CD4-positive, CD25-positive, alpha-beta regulatory T cell (primary cell): Measurements from ENCODE around the gene UBE2I. TPM values are rescaled to one million over a fixed set of nuclear protein-coding genes. Genes with fewer than 3 reads are reported as not detected.

Source experiments
- ATAC-seq, 2 donors: fragments of 150-1000 bp; cut with Tn5 transposase; one replicate each; pipeline ENCODE4 v1.10.0; 2021; ENCODE audit warnings: low read depth in 2 of 2, moderate number of reproducible peaks in 2 of 2, moderate library complexity in 1 of 2
- DNase-seq, 3 donors: peaks; one replicate each; pipeline versions ENCODE4 v3.0.0 to v3.0.0-alpha.2; 2012 to 2022; ENCODE audit warnings: mixed read lengths in 1 of 3
- H3K27ac ChIP-seq: one replicate; pipeline ENCODE4 v1.7.0; 2013; ENCODE audit warnings: mild to moderate bottlenecking, low read length; ENCODE audit not compliant: insufficient read depth, poor library complexity, severe bottlenecking
- H3K27me3 ChIP-seq: one replicate; pipeline ENCODE4 v1.7.0; 2013; ENCODE audit warnings: low read length; ENCODE audit not compliant: control insufficient read depth, insufficient read depth
- H3K36me3 ChIP-seq: one replicate; pipeline ENCODE4 v1.7.0; 2013; ENCODE audit warnings: mild to moderate bottlenecking, low read length, moderate library complexity; ENCODE audit not compliant: control insufficient read depth, insufficient read depth
- H3K4me1 ChIP-seq: 2 replicates; pipeline ENCODE4 v1.7.0; 2013; ENCODE audit warnings: mild to moderate bottlenecking, low read length; ENCODE audit not compliant: insufficient read depth, control insufficient read depth, poor library complexity, severe bottlenecking
- H3K4me3 ChIP-seq: one replicate; pipeline ENCODE4 v1.7.0; 2013; ENCODE audit warnings: low read depth, mild to moderate bottlenecking, low read length, moderate library complexity
- H3K9me3 ChIP-seq, 2 experiments: 1 replicate in 1 of 2; 2 replicates in 1 of 2; pipeline ENCODE4 v1.7.0; 2013; ENCODE audit warnings: low read length in 2 of 2, mild to moderate bottlenecking in 1 of 2, moderate library complexity in 1 of 2; ENCODE audit not compliant: control insufficient read depth in 2 of 2
- H3K27ac Mint-ChIP-seq, 3 donors: one replicate each; pipeline ENCODE4 v1.8.0; 2020 to 2022; ENCODE audit warnings: mild to moderate bottlenecking in 3 of 3, mixed read lengths in 3 of 3, moderate library complexity in 2 of 3
- H3K27me3 Mint-ChIP-seq: one replicate; pipeline ENCODE4 v1.8.0; 2022; ENCODE audit warnings: mild to moderate bottlenecking, mixed read lengths
- H3K36me3 Mint-ChIP-seq: one replicate; pipeline ENCODE4 v1.8.0; 2020; ENCODE audit warnings: mixed read lengths
- H3K4me1 Mint-ChIP-seq, 4 donors: one replicate each; pipeline ENCODE4 v1.8.0; 2020 to 2022; ENCODE audit warnings: mixed read lengths in 4 of 4, mild to moderate bottlenecking in 1 of 4
- H3K4me3 Mint-ChIP-seq, 4 donors: one replicate each; pipeline ENCODE4 v1.8.0; 2020 to 2022; ENCODE audit warnings: mild to moderate bottlenecking in 4 of 4, mixed read lengths in 4 of 4, moderate library complexity in 3 of 4
- H3K9me3 Mint-ChIP-seq, 7 donors: one replicate each; pipeline ENCODE4 v1.8.0; 2020 to 2022; ENCODE audit warnings: mixed read lengths in 7 of 7, mild to moderate bottlenecking in 3 of 7, moderate library complexity in 2 of 7
- polyA plus RNA-seq, 4 donors: library from polyadenylated mRNA; unstranded; fragments of 300-500 nt; fragmentation: Illumina TruSeq; gene quantifications; one replicate each; pipeline ENCODE4 v1.2.3, GENCODE V29; 2021
- total RNA-seq: library from RNA; stranded (reverse); gene quantifications from one replicate; pipeline ENCODE4 v1.2.3, GENCODE V29; 2022

UBE2I gene
- total and polyA plus RNA-seq, 5 donors from 2014 or later, result 75.5 to 205 (median 95.6) TPM

GRCh38 chr16:1273816-1274215 lies 35.6 kb upstream of the UBE2I start:
- H3K27ac Mint-ChIP-seq, result no peak overlapping the region
- no peaks in the 10 kb centered on the region for H3K36me3 Mint-ChIP-seq
- H3K4me3 Mint-ChIP-seq, result no peak overlapping the region
- peaks cover 0 to 2% (median 0%) of the 10 kb centered on the region in 4 donors for H3K4me1 Mint-ChIP-seq
- H3K27ac ChIP-seq, result no peak overlapping the region
- ATAC-seq, result no peak
- H3K9me3 ChIP-seq, result no peaks in the 10 kb centered on the region
- peaks cover 13% of the 10 kb centered on the region for H3K27me3 Mint-ChIP-seq
- no peak for DNase-seq
- H3K9me3 Mint-ChIP-seq, result peaks cover 0 to 1% (median 0%) of the 10 kb centered on the region in 7 donors
- no peak overlapping the region for H3K4me3 ChIP-seq
- no peaks in the 10 kb centered on the region for H3K36me3 ChIP-seq
- H3K4me1 ChIP-seq, result no peaks in the 10 kb centered on the region
- no peaks in the 10 kb centered on the region for H3K27me3 ChIP-seq

DNA sequence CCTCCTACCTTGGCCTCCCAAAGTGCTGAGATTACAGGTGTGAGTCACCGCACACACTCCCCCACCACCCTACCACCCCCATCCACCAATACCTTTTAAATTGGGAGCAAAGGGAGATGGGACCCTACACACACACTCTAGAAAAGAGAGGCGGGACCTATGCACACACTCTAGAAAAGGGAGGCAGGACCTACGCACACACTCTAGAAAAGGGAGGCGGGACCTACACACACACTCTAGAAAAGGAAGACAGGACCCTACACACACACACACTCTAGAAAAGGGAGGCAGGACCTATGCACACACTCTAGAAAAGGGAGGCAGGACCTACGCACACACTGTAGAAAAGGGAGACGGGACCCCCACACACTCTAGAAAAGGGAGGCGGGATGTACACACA lies 34.7 kb upstream of the UBE2I start:
- H3K4me3 ChIP-seq, result no peak overlapping the region
- no peak overlapping the region for H3K27ac Mint-ChIP-seq
- peaks cover 0 to 2% (median 0%) of the 10 kb centered on the region in 4 donors for H3K4me1 Mint-ChIP-seq
- H3K9me3 ChIP-seq, result no peaks in the 10 kb centered on the region
- H3K9me3 Mint-ChIP-seq, result peaks cover 0 to 1% (median 0%) of the 10 kb centered on the region in 7 donors
- no peaks in the 10 kb centered on the region for H3K27me3 ChIP-seq
- no peaks in the 10 kb centered on the region for H3K4me1 ChIP-seq
- DNase-seq (no peak), ATAC-seq (no peak)
- peaks cover 14% of the 10 kb centered on the region for H3K27me3 Mint-ChIP-seq
- H3K27ac ChIP-seq, result no peak overlapping the region
- no peaks in the 10 kb centered on the region for H3K36me3 Mint-ChIP-seq
- H3K36me3 ChIP-seq, result no peaks in the 10 kb centered on the region
- H3K4me3 Mint-ChIP-seq, result no peak overlapping the region

DNA sequence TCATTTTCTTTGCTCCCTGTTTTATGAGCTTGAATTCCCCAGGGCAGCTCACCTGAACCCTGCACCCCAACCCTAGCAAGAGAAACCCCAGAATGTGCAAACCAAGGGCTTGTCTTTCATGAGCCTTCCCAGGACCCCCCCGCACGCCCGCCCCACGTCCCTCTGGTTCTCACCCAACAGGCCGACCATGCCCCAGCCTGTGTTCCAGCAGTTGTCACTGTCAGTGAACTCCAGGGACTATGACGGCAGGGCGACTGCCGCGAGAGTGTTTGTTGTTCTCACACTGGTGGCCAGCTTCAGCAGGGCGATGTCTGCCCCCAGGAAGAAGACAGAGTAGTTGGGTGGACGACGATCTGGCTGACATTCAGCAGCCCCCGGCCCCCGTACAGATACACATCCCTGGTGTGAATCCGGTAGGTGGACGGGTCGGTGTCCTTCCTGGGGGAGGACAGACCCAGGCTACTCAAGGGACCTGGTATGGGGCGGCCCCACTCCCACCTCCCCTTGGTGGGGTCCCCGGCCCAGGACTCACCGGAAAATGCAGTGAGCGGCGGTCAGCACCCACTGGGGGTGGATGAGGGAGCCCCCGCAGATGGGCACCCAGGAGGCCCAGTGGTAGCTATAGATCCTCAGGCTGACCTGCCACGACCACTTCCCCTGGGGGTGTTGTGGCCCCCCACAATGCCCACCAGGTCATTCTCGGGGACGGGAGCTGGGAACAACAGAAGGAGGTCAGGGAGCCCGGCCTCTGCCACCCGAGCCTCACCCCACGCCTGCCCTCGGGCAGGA lies 33.5 kb upstream of the UBE2I start:
- no peak for DNase-seq
- H3K27ac Mint-ChIP-seq, result peak overlapping the region in 1 of 3 donors; percentile 12

DNA sequence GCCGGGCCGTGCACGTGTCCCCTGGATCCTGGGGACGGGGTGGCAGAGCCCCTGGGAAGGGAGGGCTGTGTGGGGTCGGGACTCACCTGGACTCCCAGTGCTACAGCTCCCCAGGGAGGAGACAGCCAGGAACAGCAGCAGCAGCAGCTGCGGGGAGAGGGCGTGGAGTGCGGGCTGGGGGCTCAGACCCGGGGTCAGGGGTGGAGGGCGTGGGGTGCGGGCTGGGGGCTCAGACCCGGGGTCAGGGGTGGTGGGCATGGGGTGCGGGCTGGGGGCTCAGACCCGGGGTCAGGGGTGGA lies 32.9 kb upstream of the UBE2I start:
- Mint-ChIP-seq H3K9me3 (peaks cover 0 to 1% (median 0%) of the 10 kb centered on the region in 7 donors), H3K27me3 (peaks cover 9% of the 10 kb centered on the region), H3K4me3 (no peak overlapping the region), H3K27ac (no peak overlapping the region), H3K36me3 (no peaks in the 10 kb centered on the region), H3K4me1 (peaks cover 0 to 2% (median 0%) of the 10 kb centered on the region in 4 donors)
- ATAC-seq (no peak), DNase-seq (no peak)
- H3K27ac ChIP-seq, result no peak overlapping the region
- H3K4me1 ChIP-seq, result no peaks in the 10 kb centered on the region
- no peaks in the 10 kb centered on the region for H3K9me3 ChIP-seq
- H3K36me3 ChIP-seq, result no peaks in the 10 kb centered on the region
- H3K27me3 ChIP-seq, result no peaks in the 10 kb centered on the region
- no peak overlapping the region for H3K4me3 ChIP-seq

More for the DNA sequence above, 33.5 kb upstream of the UBE2I start:
- no peak overlapping the region for H3K4me3 Mint-ChIP-seq
- Histone ChIP-seq H3K27me3 (no peaks in the 10 kb centered on the region), H3K36me3 (no peaks in the 10 kb centered on the region), H3K9me3 (no peaks in the 10 kb centered on the region), H3K4me1 (no peaks in the 10 kb centered on the region), H3K27ac (no peak overlapping the region), H3K4me3 (no peak overlapping the region)
- H3K9me3 Mint-ChIP-seq, result peaks cover 0 to 1% (median 0%) of the 10 kb centered on the region in 7 donors
- H3K27me3 Mint-ChIP-seq, result peaks cover 9% of the 10 kb centered on the region
- H3K36me3 Mint-ChIP-seq, result no peaks in the 10 kb centered on the region
- H3K4me1 Mint-ChIP-seq, result peaks cover 0 to 2% (median 0%) of the 10 kb centered on the region in 4 donors
- ATAC-seq, result no peak

GRCh38 chr16:1277151-1277598 lies 32.3 kb upstream of the UBE2I start:
- H3K9me3 ChIP-seq, result no peaks in the 10 kb centered on the region
- H3K27me3 ChIP-seq, result no peaks in the 10 kb centered on the region
- H3K9me3 Mint-ChIP-seq, result peaks cover 0 to 1% (median 0%) of the 10 kb centered on the region in 7 donors
- H3K27ac ChIP-seq, result no peak overlapping the region
- DNase-seq (no peak), ATAC-seq (no peak)
- H3K36me3 Mint-ChIP-seq, result no peaks in the 10 kb centered on the region
- peaks cover 0 to 2% (median 0%) of the 10 kb centered on the region in 4 donors for H3K4me1 Mint-ChIP-seq
- no peak overlapping the region for H3K4me3 ChIP-seq
- H3K27ac Mint-ChIP-seq, result no peak overlapping the region
- peaks cover 9% of the 10 kb centered on the region for H3K27me3 Mint-ChIP-seq
- H3K4me3 Mint-ChIP-seq, result no peak overlapping the region
- no peaks in the 10 kb centered on the region for H3K4me1 ChIP-seq
- H3K36me3 ChIP-seq, result no peaks in the 10 kb centered on the region

GRCh38 chr16:1277617-1278282 lies 31.7 kb upstream of the UBE2I start:
- Histone ChIP-seq H3K36me3 (no peaks in the 10 kb centered on the region), H3K27ac (no peak overlapping the region), H3K27me3 (no peaks in the 10 kb centered on the region), H3K4me3 (no peak overlapping the region), H3K4me1 (no peaks in the 10 kb centered on the region), H3K9me3 (no peaks in the 10 kb centered on the region)
- Mint-ChIP-seq H3K4me3 (no peak overlapping the region), H3K36me3 (no peaks in the 10 kb centered on the region), H3K27me3 (peaks cover 9% of the 10 kb centered on the region), H3K4me1 (peaks cover 0 to 2% (median 0%) of the 10 kb centered on the region in 4 donors), H3K27ac (no peak overlapping the region), H3K9me3 (peaks cover 0 to 1% (median 0%) of the 10 kb centered on the region in 7 donors)
- ATAC-seq (no peak), DNase-seq (no peak)

- H3K4me3 Mint-ChIP-seq, result no peak overlapping the region
- Histone ChIP-seq H3K9me3 (no peaks in the 10 kb centered on the region), H3K4me1 (no peaks in the 10 kb centered on the region), H3K36me3 (no peaks in the 10 kb centered on the region), H3K4me3 (no peak overlapping the region), H3K27me3 (no peaks in the 10 kb centered on the region), H3K27ac (no peak overlapping the region)
- H3K27ac Mint-ChIP-seq, result no peak overlapping the region
- H3K27me3 Mint-ChIP-seq, result peaks cover 9% of the 10 kb centered on the region
- no peak for DNase-seq
- H3K36me3 Mint-ChIP-seq, result no peaks in the 10 kb centered on the region
- no peaks in the 10 kb centered on the region for H3K4me1 Mint-ChIP-seq
- ATAC-seq, result no peak
- H3K9me3 Mint-ChIP-seq, result peaks cover 0 to 2% (median 0%) of the 10 kb centered on the region in 7 donors
These were observed 31.0 kb upstream of the UBE2I start for GRCh38 chr16:1278477-1278876.
